Pancreas (tissue), 10 donors: ENCODE results near the gene ATG2B. TPM values are rescaled to one million over a fixed set of nuclear protein-coding genes. Genes with fewer than 3 reads are reported as not detected.

ENCODE experiments used
- ATAC-seq, 4 donors: fragments of 200-7000 bp; cut with Tn5 transposase; one replicate each; pipeline versions ENCODE4 v1.8.0 to v1.9.1; 2020; ENCODE audit warnings: mild to moderate bottlenecking in 4 of 4, moderate library complexity in 4 of 4
- DNase-seq, 6 donors: peaks; one replicate each; pipeline ENCODE4 v3.0.0-alpha.2; 2020
- FAIRE-seq: peaks from 2 replicates; lab custom pipeline; 2012; peaks lifted over from hg19 to GRCh38; lab: Jason Lieb, UNC
- H3K27ac ChIP-seq, 4 donors: fragments of 200-600 bp; sonication (generic); 1 replicate in 3 of 4; 2 replicates in 1 of 4; pipeline versions ENCODE4 v1.5.0 to v1.8.0; 2020
- H3K27me3 ChIP-seq, 4 donors: fragments of 200-600 bp; one replicate each; pipeline ENCODE4 v1.8.0; 2021
- H3K36me3 ChIP-seq, 3 donors: fragments of 200-600 bp; sonication (generic) in 1 of 3; one replicate each; pipeline versions ENCODE4 v1.5.0 to v1.8.0; 2020 to 2021
- H3K4me1 ChIP-seq, 3 donors: fragments of 200-600 bp; one replicate each; pipeline ENCODE4 v1.8.0; 2021
- H3K4me3 ChIP-seq, 4 donors: fragments of 200-600 bp; sonication (generic) in 2 of 4; one replicate each; pipeline versions ENCODE4 v1.5.0 to v1.8.0; 2020 to 2021
- H3K9me3 ChIP-seq, 4 donors: fragments of 200-600 bp; one replicate each; pipeline ENCODE4 v1.8.0; 2021
- CTCF ChIP-seq, 4 donors: fragments of 200-600 bp; sonication (generic) in 3 of 4; IDR thresholded peaks; one replicate each; pipeline versions ENCODE4 v1.5.0 to v1.8.0; 2021; ENCODE audit warnings: antibody characterized with exemption in 4 of 4
- WGBS, 2 donors: extraction: QIAGEN DNeasy Blood & Tissue Kit; methylation state at CpG; one replicate each; pipeline ENCODE4 v1.1.7; 2013; 5-methylcytosine and 5-hydroxymethylcytosine counted together
- intact Hi-C, 3 donors: fragments of 100-400 bp; cut with DNase I; formaldehyde crosslinking; loops; one replicate each; pipeline versions ENCODE4 v1.11.1 to v1.14.2; 2022
- polyA plus RNA-seq, 2 donors: library from polyadenylated mRNA; stranded (reverse); fragments of 200-250 nt; gene quantifications; one replicate each; pipeline ENCODE4 v1.2.3, GENCODE V29; 2013
- total RNA-seq, 6 donors: library from RNA; stranded (reverse); fragmentation: NEBNext Ultra II Directional in 4 of 6; extraction: Animal tissue kit (Norgen Biotek cat#: 25700) in 4 of 6; gene quantifications; one replicate each; pipeline versions ENCODE4 v1.2.1 to v1.2.4, GENCODE V29; 2021 to 2023
- donor health status: healthy with polysubstance abuse.
- donor health status: DM: no; HTN: no; CAD: no; lungs with moderate emphysema.
- donor health status: DM: no; HTN: no; CAD: no.
- donor health status: control.
- donor health status: control.
- donor health status: Bipolar disorder and iron deficiency.
- donor health status: DM: yes; HTN: yes; CAD: no.
- donor health status: DM: no; HTN: no; CAD: no.
- donor health status: DM: no; HTN: no; CAD: no.
- donor health status: DM: yes; HTN: yes; CAD: no.

ATG2B gene
- total and polyA plus RNA-seq, 8 donors: 7.4 to 23.4 (median 19.7) TPM

- WGBS, 2 donors: 40 to 51% methylated on average over 4 of the region's 4 CpGs
- intact Hi-C loops: no loop called here
- H3K9me3 ChIP-seq: peaks cover 0 to 6% (median 0%) of the 10 kb centered on the region in 4 donors
- peaks cover 0 to 10% (median 6%) of the 10 kb centered on the region in 3 donors for H3K4me1 ChIP-seq
- H3K27me3 ChIP-seq: no peaks in the 10 kb centered on the region
- H3K36me3 ChIP-seq: peaks cover 0 to 5% (median 0%) of the 10 kb centered on the region in 3 donors
- no peak overlapping the region for H3K27ac ChIP-seq
- no peak for DNase-seq
- FAIRE-seq: no peak
- ATAC-seq: no peak
- no peak for TF ChIP-seq CTCF (IDR thresholded peaks at IDR 0.05)
- H3K4me3 ChIP-seq: no peak overlapping the region
Measured at GRCh38 chr14:96281486-96281885, 81.7 kb downstream of the ATG2B start.

DNA sequence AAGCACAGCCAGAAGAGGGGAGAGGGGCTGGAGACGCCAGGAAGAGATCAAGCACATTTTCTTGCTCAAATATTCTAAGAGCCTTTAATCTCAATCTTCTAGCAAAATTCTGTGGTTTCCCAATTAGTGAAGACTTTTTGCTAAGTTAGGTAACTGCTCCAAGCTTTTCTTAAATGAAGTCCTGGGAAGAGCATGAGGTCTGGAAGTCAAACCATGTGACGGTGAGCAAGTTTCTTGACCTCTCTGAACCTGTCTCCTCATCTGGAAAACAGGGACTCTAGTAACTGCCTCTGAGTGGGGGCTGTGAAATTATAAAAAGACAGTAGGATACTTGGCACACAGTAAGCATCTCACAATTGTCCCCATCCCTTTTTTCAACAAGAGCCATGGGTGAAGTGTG, 83.0 kb downstream of the ATG2B start:
- 93 to 98% methylated on average over 2 of the region's 2 CpGs for WGBS, 2 donors
- no peak for FAIRE-seq
- ATAC-seq: no peak
- peaks cover 0 to 13% (median 10%) of the 10 kb centered on the region in 3 donors for H3K4me1 ChIP-seq
- H3K4me3 ChIP-seq: no peak overlapping the region
- H3K27ac ChIP-seq: no peak overlapping the region
- DNase-seq: no peak
- peaks cover 0 to 5% (median 0%) of the 10 kb centered on the region in 3 donors for H3K36me3 ChIP-seq
- H3K27me3 ChIP-seq: no peaks in the 10 kb centered on the region
- intact Hi-C loops: no loop called here
- H3K9me3 ChIP-seq: peaks cover 0 to 6% (median 0%) of the 10 kb centered on the region in 4 donors
- TF ChIP-seq CTCF (IDR thresholded peaks at IDR 0.05): no peak

GRCh38 chr14:96279564-96279963, 83.6 kb downstream of the ATG2B start:
- Histone ChIP-seq H3K36me3 (peaks cover 0 to 5% (median 0%) of the 10 kb centered on the region in 3 donors), H3K4me1 (peaks cover 0 to 13% (median 7%) of the 10 kb centered on the region in 3 donors), H3K27me3 (no peaks in the 10 kb centered on the region), H3K4me3 (no peak overlapping the region), H3K9me3 (peaks cover 0 to 6% (median 0%) of the 10 kb centered on the region in 4 donors), H3K27ac (no peak overlapping the region)
- no peak for DNase-seq
- intact Hi-C loops: loop anchor here in 1 of 3 donors (10.0 kb wide), 1 partner anchor 185 kb away; no protein-coding TSS in a partner anchor
- WGBS, 2 donors: 84 to 90% methylated on average over 8 of the region's 8 CpGs
- TF ChIP-seq CTCF (IDR thresholded peaks at IDR 0.05): no peak
- FAIRE-seq: no peak
- ATAC-seq: no peak

DNA sequence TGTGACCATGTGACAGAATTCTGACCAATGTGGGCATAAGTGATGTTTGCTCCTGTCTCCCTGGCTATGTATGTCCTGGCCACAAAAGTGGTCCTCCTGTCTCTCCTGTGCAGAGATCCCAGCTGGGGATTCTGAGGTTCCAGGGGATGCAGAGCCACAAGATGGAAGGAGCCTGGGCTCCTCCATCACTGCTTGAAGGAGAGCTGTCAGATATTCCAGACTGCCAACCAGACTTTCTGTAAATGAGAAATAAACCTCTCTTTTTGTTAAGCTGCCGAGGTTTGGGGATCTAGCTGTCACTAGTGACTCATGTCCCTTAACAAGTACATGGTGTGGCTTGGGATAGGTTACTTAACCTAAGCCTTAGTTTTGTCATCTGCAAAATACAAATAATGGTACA, 85.3 kb downstream of the ATG2B start:
- WGBS, 2 donors: 100% methylated on average over 1 of the region's 1 CpG
- Histone ChIP-seq H3K27ac (no peak overlapping the region), H3K27me3 (no peaks in the 10 kb centered on the region), H3K4me3 (no peak overlapping the region), H3K36me3 (peaks cover 0 to under 1% (median 0%) of the 10 kb centered on the region in 3 donors), H3K9me3 (peaks cover 0 to 6% (median 0%) of the 10 kb centered on the region in 4 donors), H3K4me1 (peaks cover 0 to 13% (median 13%) of the 10 kb centered on the region in 3 donors)
- DNase-seq (no peak), FAIRE-seq (no peak), ATAC-seq (no peak)
- no peak for TF ChIP-seq CTCF (IDR thresholded peaks at IDR 0.05)
- intact Hi-C loops: loop anchor here in 1 of 3 donors (10.0 kb wide), 1 partner anchor 183 kb away; no protein-coding TSS in a partner anchor
